Activated CD4-positive, alpha-beta memory T cell treated with anti-CD3 and anti-CD28 coated beads for 36 hours (primary cell): ENCODE measurements around the gene IL18R1. TPM values are rescaled to one million over a fixed set of nuclear protein-coding genes. Genes with fewer than 3 reads are reported as not detected.
A peak's percentile ranks its signal among the peaks of the same experiment; 100 is the strongest.

Experiments
- microRNA-seq: library from miRNA; unstranded; fragments of <30 nt; microRNA quantifications from one replicate; pipeline ENCODE4 v1.2.0, GENCODE V29; 2022; ENCODE audit warnings: borderline number of aligned reads, borderline microRNAs expressed, borderline replicate concordance
- total RNA-seq, 2 experiments: library from RNA; stranded (reverse); gene quantifications; one replicate each; pipeline ENCODE4 v1.2.3, GENCODE V29; 2021

The IL18R1 gene
- total RNA-seq, 2 experiments from 2014 or later = 25.5 to 26.6 TPM

Small RNAs within 50 kb of the gene (microRNA-seq; reads per million reads assigned to microRNA genes)
- 28.7 reads per million, percentile 49 among the genes with 10 or more reads in this experiment for gene MIR4772

Other genes with a start within 250 kb of the IL18R1 start
- 10 to 100 TPM; 20.3 to 20.4 TPM for gene IL1R1, start 213.1 kb upstream of the IL18R1 start, total RNA-seq
- gene IL1RL2, start 168.8 kb upstream of the IL18R1 start, total RNA-seq = 1 to 10 TPM; 1.1 to 1.7 TPM
- gene IL1RL1, start 44.2 kb upstream of the IL18R1 start, total RNA-seq = 1 to 10 TPM; 1.3 TPM
- gene IL18RAP, start 67.4 kb downstream of the IL18R1 start, total RNA-seq = 10 to 100 TPM in 1 of 2 experiments, 1 to 10 TPM in 1; 9.0 to 10.6 TPM
- under 1 TPM in 1 of 2 experiments, not detected in 1; 0.10 TPM for gene SLC9A4, start 117.4 kb downstream of the IL18R1 start, total RNA-seq